Stimulated activated CD4-positive, alpha-beta T cell treated with anti-CD3 and anti-CD28 coated beads, Interleukin-4, amount 100 ng/mL, for 4 hours (primary cell): Measurements from ENCODE around the gene FPR3.

Experiments used
- DNase-seq, 2 experiments: peaks; one replicate each; pipeline ENCODE4 v3.0.0-alpha.2; 2020

FPR3 gene

DNA sequence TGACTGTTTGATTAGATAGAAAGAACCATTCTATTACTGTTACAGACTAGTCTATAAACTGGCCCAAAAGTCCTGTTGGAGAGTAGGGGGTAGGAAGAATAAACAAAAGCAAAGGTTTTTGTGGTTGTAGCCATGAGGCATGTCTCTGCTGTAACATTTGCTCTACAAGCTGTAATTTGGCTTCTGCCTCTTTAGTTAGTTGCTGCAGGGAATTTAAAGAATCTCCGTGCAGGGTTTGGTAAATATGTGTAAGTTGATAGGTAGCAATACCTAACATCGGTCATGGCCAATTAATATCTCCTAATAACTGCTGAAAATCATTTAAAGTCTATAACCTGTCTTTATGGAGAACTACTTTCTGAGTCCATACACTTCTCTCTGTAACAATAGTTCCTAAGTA, 13.0 kb downstream of the FPR3 start:
- no peak for DNase-seq

DNA sequence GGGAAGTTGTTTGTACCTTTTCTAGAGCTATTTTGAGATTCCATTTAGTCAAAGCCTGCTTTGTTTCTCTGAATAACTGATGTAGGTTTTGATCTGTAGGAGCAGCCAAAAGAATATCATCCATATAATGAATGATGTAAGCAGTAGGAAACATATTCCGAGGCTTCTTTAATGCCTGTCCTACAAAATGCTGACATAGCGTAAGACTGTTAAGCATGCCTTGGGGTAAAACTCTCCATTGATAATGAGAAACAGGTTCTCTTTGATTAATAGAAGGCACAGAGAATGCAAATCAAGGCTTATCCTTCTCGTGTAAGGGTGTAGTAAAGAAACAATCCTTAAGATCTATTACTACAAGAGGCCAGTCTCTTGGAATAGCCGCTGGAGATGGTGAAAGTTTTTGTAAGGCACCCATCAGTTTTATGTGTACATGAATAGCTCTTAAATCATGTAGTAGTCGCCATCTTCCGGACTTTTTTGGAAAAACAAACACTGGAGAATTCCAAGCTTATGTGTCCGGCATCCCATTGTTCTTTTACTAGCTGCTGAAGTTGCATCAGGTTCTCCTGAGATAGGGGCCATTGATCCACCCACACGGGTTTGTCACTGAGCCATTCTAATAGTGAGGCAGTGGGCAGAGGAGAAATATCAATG, 13.5 kb downstream of the FPR3 start:
- DNase-seq: no peak

DNA sequence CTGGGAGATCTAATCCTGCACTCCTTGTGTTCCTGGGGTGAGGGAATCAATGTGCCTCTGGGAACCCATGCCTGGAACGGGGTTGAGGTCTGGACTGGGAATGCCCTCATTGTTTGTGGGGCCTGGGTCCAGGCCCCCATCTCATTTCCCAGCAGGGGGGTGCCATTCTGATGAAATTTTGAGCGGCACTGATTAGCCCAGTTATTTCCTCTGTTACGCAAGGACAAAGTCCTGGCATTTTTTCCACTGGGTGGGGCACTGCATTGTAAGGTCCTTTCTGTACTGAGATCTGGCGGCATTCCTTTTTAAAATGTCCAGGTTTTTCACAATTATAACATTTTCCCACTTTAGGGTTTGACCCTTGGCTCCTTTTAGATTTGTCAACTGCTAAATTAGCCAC, 14.8 kb downstream of the FPR3 start:
- no peak for DNase-seq

DNA sequence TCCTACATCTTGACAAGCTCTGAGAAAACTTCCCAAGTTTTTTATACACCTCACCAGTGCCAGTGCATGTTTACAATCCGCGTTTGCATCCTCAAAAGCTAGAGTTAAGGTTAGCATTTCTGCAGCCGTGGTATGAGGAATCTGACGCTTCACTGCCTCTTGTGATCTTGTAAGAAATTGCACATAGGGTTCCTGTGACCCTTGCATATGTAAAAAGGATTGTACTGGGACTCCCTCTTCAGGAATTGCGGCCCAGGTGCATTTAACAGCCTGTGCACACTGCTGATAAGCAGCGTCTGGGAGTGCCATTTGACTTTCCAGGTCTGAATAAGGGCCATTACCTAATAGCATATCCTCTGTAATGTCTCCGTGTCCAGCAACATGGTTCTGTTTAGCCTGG, 15.3 kb downstream of the FPR3 start:
- no peak for DNase-seq

DNA sequence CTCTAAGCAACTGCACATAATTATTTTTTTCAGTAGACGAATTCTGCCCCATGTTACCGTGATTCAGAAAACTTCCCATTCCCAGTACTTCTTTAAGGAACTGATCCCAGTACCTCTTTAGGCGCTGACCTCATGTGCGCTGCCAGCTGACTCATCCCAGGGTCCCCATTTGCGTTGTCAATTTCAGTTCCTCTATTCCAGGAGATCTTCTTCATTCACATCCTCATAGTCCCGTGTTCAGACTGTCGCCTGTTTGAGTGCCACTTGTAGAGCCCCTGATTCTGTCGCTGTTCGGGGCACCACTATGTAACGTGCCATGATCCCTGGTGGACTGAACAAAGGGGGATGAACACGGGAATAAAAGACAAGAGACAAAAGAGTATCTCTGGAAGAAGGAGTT, 16.4 kb downstream of the FPR3 start:
- DNase-seq: no peak

DNA sequence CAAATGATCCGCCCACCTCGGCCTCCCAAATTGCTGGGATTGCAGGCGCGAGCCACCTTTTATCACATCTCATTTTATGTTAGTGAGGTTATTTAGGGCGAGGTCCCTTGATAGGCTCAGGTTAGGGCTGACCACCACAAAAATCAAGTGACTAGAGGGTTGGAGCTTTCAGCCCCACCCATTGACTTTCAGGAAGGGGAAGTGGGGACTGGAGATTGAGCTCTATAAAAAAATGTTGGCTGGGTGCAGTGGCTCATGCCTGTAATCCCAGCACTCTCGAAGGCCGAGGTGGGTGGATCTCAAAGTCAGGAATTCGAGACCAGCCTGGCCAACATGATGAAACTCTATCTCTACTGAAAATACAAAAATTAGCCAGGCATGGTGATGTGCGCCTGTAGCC, 20.1 kb downstream of the FPR3 start:
- no peak for DNase-seq

DNA sequence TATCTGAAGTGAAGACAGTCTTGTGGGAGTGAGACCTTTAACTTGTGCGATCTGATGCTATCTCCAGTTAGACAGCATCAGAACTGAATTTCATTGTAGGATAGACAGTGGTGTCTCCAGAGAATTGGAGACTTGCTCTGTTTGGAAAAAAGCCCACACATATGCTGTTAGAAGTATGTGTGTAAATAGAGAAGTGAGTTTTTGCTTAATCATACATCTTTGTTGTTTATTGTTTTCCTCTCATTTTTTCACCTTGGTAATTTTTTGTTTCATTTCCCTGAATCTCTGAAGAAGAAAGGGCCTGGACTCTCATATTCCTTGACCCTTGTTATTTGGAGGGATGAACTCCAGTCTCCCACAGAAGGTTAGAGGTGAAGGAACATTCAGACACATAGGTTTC, 21.8 kb downstream of the FPR3 start:
- DNase-seq: no peak

DNA sequence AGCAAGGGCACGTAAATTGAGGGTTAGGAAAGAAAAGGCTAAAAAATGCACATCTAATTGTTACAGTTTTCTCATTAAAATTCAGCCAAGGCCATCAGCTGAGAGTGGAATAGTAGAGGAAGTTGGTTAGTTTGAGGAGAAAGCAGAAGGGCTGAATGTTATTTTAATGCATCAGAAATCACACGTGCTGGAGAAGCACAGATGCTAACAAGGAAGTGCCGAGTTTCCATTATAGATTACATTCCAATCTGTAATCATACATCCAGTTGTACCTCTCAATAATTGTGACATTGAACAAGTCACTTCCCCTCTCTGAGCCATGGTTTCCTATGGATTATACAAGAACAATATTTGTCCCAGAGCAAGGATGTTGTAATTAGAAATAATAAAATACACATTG, 25.1 kb downstream of the FPR3 start:
- DNase-seq: no peak

DNA sequence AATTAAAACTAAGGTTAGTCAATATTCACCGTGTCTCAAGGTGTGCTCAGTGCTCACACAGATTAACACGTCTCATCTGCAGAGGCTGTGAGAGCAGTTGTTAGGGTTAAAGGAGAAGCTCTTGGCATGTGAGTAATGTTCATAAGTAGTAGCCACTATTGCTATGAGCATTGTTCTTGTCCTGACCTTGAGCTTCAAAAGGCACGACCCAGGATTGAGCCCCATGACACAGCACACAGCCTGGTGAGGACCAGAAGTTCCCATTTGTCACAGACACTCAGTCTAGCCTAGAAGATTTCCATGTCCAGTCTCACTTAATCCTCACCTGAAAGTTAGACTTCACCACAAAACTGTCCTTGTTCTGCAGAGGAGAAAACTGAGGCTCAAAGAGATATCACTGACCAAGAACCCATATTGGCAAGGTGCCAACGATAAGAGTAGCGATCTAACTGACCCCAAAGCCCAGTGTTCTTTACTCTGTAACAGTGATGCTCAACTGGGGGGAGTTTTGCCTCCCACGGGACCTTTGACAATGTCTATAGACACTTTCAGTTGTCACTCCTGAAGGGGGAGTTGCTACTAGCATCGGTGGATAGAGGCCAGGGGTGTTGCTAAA, 26.0 kb downstream of the FPR3 start:
- DNase-seq: no peak

DNA sequence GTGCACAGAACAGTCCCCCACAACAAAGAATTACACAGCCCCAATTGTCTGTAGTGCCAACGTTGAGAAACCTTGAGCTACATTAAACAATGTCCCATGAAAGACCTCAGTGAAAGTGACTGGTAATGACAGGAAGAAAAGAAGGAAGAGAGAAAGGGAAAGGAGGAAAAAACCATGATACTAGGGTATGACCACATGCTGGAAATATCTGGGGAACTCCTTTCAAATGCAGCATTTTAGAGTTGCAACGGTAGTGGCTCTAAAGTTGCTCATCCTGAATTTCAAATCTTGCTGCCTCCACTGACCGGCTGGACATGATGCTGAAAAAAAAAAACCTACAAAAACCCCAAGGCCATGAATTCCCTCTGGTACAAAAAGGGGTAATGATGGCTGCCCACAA, 26.5 kb downstream of the FPR3 start:
- DNase-seq: no peak

DNA sequence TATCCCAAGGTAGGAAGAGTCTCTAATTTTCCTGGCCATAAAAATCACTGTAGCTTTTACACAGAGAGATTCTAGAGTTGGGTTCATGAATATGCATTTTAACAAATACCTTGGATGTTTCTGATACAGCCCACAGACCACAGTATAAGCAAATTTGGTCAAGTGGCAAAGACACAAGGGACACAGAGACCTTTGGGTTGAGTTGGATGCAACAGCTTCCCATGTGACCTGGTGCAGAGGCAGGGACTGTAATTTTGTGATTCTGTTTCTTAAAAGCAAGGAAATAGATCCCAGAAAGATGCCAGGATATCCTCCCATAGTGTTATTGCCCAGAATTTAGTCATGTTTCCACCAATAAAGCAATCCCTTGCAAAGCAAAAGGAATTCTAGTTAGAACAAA, 27.0 kb downstream of the FPR3 start:
- DNase-seq: no peak

DNA sequence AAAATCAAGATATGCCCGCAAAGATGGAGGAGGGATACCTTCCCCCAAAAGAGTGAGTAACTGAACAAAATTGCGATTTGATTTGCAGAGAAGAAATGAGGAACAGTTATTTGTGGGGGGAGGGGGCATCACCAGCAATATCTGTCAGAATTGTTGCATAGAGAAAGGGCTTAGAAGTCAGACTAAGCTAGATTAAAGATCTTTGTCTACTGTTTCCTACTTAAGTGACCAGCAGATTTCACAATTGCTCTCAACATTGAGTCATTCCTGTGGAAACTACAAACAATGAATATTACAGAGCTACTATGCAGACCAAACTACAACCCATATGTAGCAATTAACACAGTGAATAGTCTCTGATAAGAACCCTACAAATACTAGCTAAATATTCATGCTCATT, 27.4 kb downstream of the FPR3 start:
- DNase-seq: no peak

DNA sequence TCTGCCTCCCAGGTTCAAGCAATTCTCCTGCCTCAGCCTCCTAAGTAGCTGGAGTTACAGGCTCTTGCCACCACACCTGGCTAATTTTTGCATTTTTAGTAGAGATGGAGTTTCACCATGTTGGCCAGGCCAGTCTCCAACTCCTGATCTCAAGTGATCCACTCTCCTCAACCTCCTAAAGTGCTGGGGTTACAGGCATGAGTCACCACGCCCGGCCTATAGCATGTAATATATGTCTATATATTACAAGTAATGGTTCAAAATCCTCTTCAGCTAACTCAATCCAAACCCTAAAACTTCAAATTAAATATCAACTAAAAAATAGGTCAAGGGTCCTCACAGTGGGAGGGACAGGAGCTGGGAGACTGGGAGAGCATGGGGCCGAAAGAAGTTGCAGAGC, 28.0 kb downstream of the FPR3 start:
- DNase-seq: no peak

DNA sequence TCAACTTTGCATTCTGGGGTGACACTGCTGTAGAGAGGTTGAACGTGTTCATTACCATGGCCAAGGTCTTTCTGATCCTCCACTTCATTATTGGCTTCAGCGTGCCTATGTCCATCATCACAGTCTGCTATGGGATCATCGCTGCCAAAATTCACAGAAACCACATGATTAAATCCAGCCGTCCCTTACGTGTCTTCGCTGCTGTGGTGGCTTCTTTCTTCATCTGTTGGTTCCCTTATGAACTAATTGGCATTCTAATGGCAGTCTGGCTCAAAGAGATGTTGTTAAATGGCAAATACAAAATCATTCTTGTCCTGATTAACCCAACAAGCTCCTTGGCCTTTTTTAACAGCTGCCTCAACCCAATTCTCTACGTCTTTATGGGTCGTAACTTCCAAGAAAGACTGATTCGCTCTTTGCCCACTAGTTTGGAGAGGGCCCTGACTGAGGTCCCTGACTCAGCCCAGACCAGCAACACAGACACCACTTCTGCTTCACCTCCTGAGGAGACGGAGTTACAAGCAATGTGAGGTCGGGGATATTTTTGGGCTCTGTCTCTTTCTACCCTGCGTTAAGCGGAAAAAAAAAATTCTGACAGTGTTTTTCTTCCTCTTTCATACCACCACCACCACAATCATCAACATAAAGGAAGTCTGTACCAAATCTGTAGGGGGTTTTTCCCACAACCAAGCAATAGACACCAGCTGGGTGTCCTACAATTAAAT, 29.5 kb downstream of the FPR3 start:
- DNase-seq: no peak

DNA sequence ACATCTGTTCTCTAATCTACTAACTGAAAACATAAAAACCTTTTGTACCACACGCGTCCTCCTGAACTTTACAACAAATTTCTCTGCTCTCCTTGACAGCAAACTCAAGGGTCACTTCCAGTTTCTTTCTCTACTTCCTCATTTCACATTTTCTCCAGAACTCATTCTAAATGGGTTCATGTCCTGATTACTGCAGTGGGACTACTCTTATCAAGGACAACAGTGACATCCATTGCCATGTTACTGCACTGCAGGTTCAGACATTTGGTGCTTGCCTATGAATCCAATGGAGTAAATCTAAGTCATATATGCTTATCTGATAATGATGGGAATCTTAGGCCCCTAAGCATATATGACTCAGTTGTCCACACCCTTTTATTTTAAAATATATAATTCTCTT, 35.3 kb downstream of the FPR3 start:
- no peak for DNase-seq

DNA sequence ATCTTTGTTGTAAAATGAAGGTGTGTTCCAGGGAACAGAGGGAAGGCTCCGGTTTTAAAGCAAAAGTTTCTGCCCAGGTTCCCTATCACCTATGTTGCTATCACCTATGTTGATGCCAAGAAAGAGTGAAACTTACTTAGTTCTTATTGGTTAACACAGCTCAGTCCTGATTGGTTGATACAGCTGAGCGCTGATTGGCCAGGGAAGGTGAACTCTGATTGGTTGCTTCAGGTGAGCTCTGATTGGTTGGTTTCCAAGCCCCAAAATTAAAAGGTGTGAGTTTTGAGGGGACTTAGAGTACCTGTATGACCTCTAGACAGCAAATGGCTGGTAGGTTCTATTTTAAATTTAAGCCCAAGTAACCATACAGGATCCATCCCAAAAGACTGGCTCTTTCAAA, 42.2 kb downstream of the FPR3 start:
- DNase-seq: no peak

DNA sequence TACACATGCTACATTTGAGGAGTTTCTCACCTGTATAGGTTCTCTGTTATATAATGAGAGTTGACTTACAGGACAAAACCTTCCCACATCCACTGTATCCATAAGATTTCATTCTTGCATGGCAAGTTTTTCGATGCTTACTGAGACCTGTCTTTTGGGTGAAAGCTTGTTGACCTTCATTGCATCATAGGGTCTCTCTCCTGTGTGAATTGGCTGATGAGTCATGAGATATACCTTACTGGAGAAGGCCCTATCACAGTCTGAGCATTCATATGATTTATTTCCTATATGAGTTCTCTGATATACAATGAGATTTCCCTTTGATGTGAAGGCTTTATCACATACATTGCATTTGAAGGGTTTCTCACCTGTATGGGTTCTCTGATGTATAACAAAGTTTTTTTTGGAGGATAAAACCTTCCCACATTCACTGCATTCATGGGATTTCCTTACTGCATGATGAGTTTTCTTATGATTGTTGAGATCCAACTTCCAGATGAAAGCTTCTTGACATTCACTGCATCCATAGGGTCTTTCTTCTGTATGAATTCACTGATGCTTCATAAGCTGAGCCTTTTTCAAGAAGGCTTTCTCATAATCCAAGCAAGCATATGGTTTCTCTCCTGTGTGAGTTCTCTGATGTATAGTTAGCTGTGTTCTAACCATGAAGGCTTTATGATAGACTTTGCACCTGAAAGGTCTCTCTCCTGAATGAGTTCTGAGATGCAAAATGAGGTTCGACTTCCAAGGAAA, 67.1 kb downstream of the FPR3 start:
- no peak for DNase-seq

DNA sequence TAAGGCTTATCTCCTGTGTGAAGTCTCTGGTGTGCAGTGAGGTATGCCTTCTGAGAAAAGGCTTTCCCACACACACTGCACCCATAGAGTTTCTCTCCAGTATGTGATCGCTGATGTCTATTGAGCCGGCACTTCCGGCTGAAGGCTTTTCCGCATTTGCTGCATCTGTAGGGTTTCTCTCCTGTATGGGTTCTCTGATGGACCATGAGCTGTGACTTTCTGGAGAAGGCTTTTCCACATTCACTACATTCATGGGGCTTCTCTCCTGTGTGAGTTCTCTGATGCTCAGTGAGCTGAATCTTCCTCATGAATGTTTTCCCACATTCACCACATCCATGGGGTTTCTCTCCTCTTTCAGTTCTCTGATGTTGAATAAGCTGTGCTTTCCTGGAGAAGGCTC, 78.1 kb downstream of the FPR3 start:
- DNase-seq: no peak
